ENCODE data around the gene KIF26B. TPM values are rescaled to one million over a fixed set of nuclear protein-coding genes. Genes with fewer than 3 reads are reported as not detected.

The KIF26B gene
- polyA plus RNA-seq, 1 of the 3 experiments (the other 2 are of a cell fraction), result 2.6 TPM

DNA sequence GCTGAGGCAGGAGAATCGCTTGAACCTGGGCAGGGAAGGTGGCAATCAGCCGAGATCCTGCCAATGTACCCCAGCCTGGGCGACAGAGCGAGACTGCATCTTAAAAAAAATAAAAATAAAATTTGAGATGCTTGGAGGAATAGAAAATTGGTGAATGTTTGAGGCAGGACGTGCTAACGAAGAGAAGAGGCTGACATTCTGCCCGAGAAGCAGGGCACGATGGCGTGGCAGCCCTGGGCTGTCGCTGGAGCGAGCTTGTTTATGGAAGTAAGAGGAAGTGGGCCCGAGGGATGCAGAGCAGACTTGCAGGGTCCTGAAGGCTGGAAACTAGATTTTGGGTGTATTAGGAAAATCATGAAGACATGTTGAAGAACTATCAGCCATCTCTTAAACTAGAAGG is 92.6 kb downstream of the KIF26B start:
- CTCF ChIA-PET, result interaction anchor here (1.2 kb wide), 1 partner anchor 95 kb away, joined by 3 read pairs; no protein-coding TSS in a partner anchor
- H3K9me3 ChIP-seq, result no peaks in the 10 kb centered on the region
- no peaks in the 10 kb centered on the region for H3F3A ChIP-seq (replicated peaks; ENCODE audit: insufficient read depth)
- H3K4me3 ChIP-seq (ENCODE audit: low read depth in 2 of 2, low read length in 1 of 2), result no peak overlapping the region
- no peak overlapping the region for H3K9ac ChIP-seq
- no peaks in the 10 kb centered on the region for H3K79me2 ChIP-seq (ENCODE audit: insufficient read depth)
- H3K36me3 ChIP-seq (replicated peaks in 1 of 2; ENCODE audit: control insufficient read depth in 1 of 2, insufficient read depth in 2 of 2, low read length in 1 of 2), result peaks cover 11 to 32% of the 10 kb centered on the region in 2 experiments
- H3K4me1 ChIP-seq (ENCODE audit: control insufficient read depth in 1 of 2, insufficient read depth in 2 of 2, low read depth in 1 of 2, low read length in 1 of 2), result peaks cover 0 to 7% of the 10 kb centered on the region in 2 experiments; a peak in 1 of 4 replicates
- H3K27me3 ChIP-seq (ENCODE audit: insufficient read depth), result no peaks in the 10 kb centered on the region
- H3K4me2 ChIP-seq, result no peak overlapping the region
- POLR2A ChIA-PET, result no interaction called here
- H3K27ac ChIP-seq (ENCODE audit: low read depth in 2 of 2, low read length in 1 of 2), result no peak overlapping the region
- H2AFZ ChIP-seq (ENCODE audit: low read depth), result no peak overlapping the region
- 88% methylated on average over 12 of the region's 12 CpGs for WGBS (ENCODE audit: low lambda C conversion rate)
- H3K9me2 ChIP-seq, result no peaks in the 10 kb centered on the region
- TF ChIP-seq GATA2 (CRISPR knock-in tag; IDR thresholded peaks at IDR 0.05), result no peak
- TF ChIP-seq FOSL2 (IDR thresholded peaks at IDR 0.05; ENCODE audit: borderline replicate concordance, low read depth), result no peak
- no peak for TF ChIP-seq FOXJ3 (CRISPR knock-in tag; IDR thresholded peaks at IDR 0.05)
- no peak for TF ChIP-seq RCOR1 (IDR thresholded peaks at IDR 0.05; ENCODE audit: low read length)
- no peak for DNase-seq
- no peaks in the 10 kb centered on the region; the same call in 1 of the 2 replicates for H4K20me1 ChIP-seq (ENCODE audit: insufficient read depth)

DNA sequence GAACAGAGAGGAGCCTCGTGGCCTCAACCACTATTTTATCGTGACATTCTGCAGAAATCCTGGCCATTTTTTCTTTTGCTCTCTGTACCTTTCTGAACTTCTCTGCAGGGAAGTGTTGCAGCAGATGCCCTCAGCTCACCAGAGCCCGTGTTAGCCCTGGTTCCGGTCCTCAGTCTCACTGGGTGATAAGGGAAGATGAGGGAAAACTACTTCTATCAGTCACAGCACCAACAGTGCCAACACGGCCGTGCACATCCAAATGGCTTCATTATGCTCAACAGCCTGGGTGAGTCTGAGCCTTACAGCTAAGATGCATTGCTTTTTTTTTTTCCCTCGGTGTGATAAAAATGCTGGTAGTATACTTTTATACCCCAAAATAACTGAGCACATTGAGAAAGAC is 93.0 kb downstream of the KIF26B start:
- POLR2A ChIA-PET, result no interaction called here
- Histone ChIP-seq H3K9me2 (no peaks in the 10 kb centered on the region), H4K20me1 (ENCODE audit: insufficient read depth) (no peaks in the 10 kb centered on the region), H3K9me3 (no peaks in the 10 kb centered on the region), H3F3A (replicated peaks; ENCODE audit: insufficient read depth) (no peaks in the 10 kb centered on the region), H3K4me1 (ENCODE audit: control insufficient read depth in 1 of 2, insufficient read depth in 2 of 2, low read depth in 1 of 2, low read length in 1 of 2) (peaks cover 0 to 7% of the 10 kb centered on the region in 2 experiments; a peak in 1 of 4 replicates), H3K27me3 (ENCODE audit: insufficient read depth) (no peaks in the 10 kb centered on the region), H3K4me3 (ENCODE audit: low read depth in 2 of 2, low read length in 1 of 2) (no peak overlapping the region), H3K79me2 (ENCODE audit: insufficient read depth) (no peaks in the 10 kb centered on the region), H2AFZ (ENCODE audit: low read depth) (no peak overlapping the region), H3K4me2 (no peak overlapping the region), H3K9ac (no peak overlapping the region), H3K27ac (ENCODE audit: low read depth in 2 of 2, low read length in 1 of 2) (no peak overlapping the region), H3K36me3 (replicated peaks in 1 of 2; ENCODE audit: control insufficient read depth in 1 of 2, insufficient read depth in 2 of 2, low read length in 1 of 2) (peaks cover 11 to 32% of the 10 kb centered on the region in 2 experiments)
- 87% methylated on average over 7 of the region's 7 CpGs for WGBS (ENCODE audit: low lambda C conversion rate)
- TF ChIP-seq RAD21 (IDR thresholded peaks at IDR 0.05; ENCODE audit: low read length) (no peak), NFIC (IDR thresholded peaks at IDR 0.05; ENCODE audit: borderline replicate concordance) (no peak), JUND (IDR thresholded peaks at IDR 0.05) (no peak), TCF12 (IDR thresholded peaks at IDR 0.05) (no peak), GABPA (IDR thresholded peaks at IDR 0.05; ENCODE audit: low read depth) (no peak), MXI1 (IDR thresholded peaks at IDR 0.05; ENCODE audit: low read depth, low read length) (no peak)
- TF ChIP-seq, protein P1, sequence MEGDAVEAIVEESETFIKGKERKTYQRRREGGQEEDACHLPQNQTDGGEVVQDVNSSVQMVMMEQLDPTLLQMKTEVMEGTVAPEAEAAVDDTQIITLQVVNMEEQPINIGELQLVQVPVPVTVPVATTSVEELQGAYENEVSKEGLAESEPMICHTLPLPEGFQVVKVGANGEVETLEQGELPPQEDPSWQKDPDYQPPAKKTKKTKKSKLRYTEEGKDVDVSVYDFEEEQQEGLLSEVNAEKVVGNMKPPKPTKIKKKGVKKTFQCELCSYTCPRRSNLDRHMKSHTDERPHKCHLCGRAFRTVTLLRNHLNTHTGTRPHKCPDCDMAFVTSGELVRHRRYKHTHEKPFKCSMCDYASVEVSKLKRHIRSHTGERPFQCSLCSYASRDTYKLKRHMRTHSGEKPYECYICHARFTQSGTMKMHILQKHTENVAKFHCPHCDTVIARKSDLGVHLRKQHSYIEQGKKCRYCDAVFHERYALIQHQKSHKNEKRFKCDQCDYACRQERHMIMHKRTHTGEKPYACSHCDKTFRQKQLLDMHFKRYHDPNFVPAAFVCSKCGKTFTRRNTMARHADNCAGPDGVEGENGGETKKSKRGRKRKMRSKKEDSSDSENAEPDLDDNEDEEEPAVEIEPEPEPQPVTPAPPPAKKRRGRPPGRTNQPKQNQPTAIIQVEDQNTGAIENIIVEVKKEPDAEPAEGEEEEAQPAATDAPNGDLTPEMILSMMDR (IDR thresholded peaks at IDR 0.05), result no peak
- TF ChIP-seq, protein P2, sequence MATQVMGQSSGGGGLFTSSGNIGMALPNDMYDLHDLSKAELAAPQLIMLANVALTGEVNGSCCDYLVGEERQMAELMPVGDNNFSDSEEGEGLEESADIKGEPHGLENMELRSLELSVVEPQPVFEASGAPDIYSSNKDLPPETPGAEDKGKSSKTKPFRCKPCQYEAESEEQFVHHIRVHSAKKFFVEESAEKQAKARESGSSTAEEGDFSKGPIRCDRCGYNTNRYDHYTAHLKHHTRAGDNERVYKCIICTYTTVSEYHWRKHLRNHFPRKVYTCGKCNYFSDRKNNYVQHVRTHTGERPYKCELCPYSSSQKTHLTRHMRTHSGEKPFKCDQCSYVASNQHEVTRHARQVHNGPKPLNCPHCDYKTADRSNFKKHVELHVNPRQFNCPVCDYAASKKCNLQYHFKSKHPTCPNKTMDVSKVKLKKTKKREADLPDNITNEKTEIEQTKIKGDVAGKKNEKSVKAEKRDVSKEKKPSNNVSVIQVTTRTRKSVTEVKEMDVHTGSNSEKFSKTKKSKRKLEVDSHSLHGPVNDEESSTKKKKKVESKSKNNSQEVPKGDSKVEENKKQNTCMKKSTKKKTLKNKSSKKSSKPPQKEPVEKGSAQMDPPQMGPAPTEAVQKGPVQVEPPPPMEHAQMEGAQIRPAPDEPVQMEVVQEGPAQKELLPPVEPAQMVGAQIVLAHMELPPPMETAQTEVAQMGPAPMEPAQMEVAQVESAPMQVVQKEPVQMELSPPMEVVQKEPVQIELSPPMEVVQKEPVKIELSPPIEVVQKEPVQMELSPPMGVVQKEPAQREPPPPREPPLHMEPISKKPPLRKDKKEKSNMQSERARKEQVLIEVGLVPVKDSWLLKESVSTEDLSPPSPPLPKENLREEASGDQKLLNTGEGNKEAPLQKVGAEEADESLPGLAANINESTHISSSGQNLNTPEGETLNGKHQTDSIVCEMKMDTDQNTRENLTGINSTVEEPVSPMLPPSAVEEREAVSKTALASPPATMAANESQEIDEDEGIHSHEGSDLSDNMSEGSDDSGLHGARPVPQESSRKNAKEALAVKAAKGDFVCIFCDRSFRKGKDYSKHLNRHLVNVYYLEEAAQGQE (IDR thresholded peaks at IDR 0.05; ENCODE audit: low read depth, low read length), result no peak
- no peak for DNase-seq
- CTCF ChIA-PET, result interaction anchor here (1.2 kb wide), 1 partner anchor 95 kb away, joined by 3 read pairs; no protein-coding TSS in a partner anchor

Measured in SK-N-SH (cell line).